GM12878 (cell line): ENCODE measurements around the gene ONECUT2. TPM values are rescaled to one million over a fixed set of nuclear protein-coding genes. Genes with fewer than 3 reads are reported as not detected.
A peak's percentile ranks its signal among the peaks of the same experiment; 100 is the strongest.

ENCODE experiments used
- ATAC-seq: fragments of 200-7000 bp; cut with Tn5 transposase; 3 replicates; pipeline ENCODE4 v1.9.1; 2020; ENCODE audit warnings: mild to moderate bottlenecking, moderate library complexity
- BruUV-seq: library from RNA; stranded (reverse); fragments of 400-500 nt; replicated peaks from 2 replicates; lab custom pipeline; 2021; lab: Mats Ljungman, UMichigan
- CTCF ChIA-PET: fragments of 300-600 bp; sonication (Branson Sonifier 250); formaldehyde crosslinking; extraction: SDS; loops from one replicate; lab custom pipeline; 2021; ENCODE audit warnings: inconsistent platforms; lab: Yijun Ruan, JAX
- POLR2A ChIA-PET: fragments of 350-600 bp; formaldehyde crosslinking; extraction: SDS; loops from one replicate; lab custom pipeline; 2021; ENCODE audit warnings: inconsistent platforms; lab: Charles Lee
- RAD21 ChIA-PET: fragments of 300-600 bp; sonication (Branson Sonifier 250); formaldehyde crosslinking; loops from one replicate; lab custom pipeline; 2023; ENCODE audit warnings: antibody characterized with exemption; ENCODE audit not compliant: unreplicated experiment; lab: Charles Lee
- SMC1A ChIA-PET: fragments of 300-600 bp; sonication (Branson Sonifier 250); formaldehyde crosslinking; loops from one replicate; lab custom pipeline; 2023; ENCODE audit not compliant: unreplicated experiment, uncharacterized antibody; lab: Charles Lee
- DNase-seq: peaks from one replicate; pipeline ENCODE4 v3.0.0-alpha.2; 2011; ENCODE audit warnings: low read depth, low spot score
- FAIRE-seq: peaks from 3 replicates; lab custom pipeline; 2011; peaks lifted over from hg19 to GRCh38; lab: Jason Lieb, UNC
- H2AFZ ChIP-seq: 2 replicates; pipeline ENCODE4 v1.6.0; 2011; ENCODE audit warnings: low read depth, low read length, control low read depth; ENCODE audit not compliant: control insufficient read depth
- H3K27ac ChIP-seq: 2 replicates; pipeline ENCODE4 v1.5.1; 2011; ENCODE audit warnings: control low read depth; ENCODE audit not compliant: control insufficient read depth, insufficient read depth
- H3K27me3 ChIP-seq, 2 experiments: replicated peaks in 1 of 2; 2 replicates each; pipeline versions ENCODE4 v1.6.0 to v1.6.1; 2011; ENCODE audit warnings: low read length in 1 of 2; ENCODE audit not compliant: control insufficient read depth in 2 of 2, insufficient read depth in 2 of 2
- H3K36me3 ChIP-seq, 2 experiments: 2 replicates each; pipeline ENCODE4 v1.5.1; 2011; ENCODE audit warnings: low read length in 1 of 2; ENCODE audit not compliant: control insufficient read depth in 2 of 2, insufficient read depth in 2 of 2
- H3K4me1 ChIP-seq: 2 replicates; pipeline ENCODE4 v1.6.1; 2011; ENCODE audit warnings: mild to moderate bottlenecking, low read length, moderate library complexity, mixed read lengths; ENCODE audit not compliant: control insufficient read depth, insufficient read depth
- H3K4me2 ChIP-seq: 2 replicates; pipeline ENCODE4 v1.6.0; 2011; ENCODE audit warnings: control low read depth; ENCODE audit not compliant: control insufficient read depth, insufficient read depth
- H3K4me3 ChIP-seq: fragments of 200-600 bp; sonication (generic); 2 replicates; pipeline ENCODE4 v1.5.1; 2016
- H3K79me2 ChIP-seq: 2 replicates; pipeline ENCODE4 v1.6.0; 2011; ENCODE audit warnings: low read length; ENCODE audit not compliant: control insufficient read depth, insufficient read depth
- H3K9ac ChIP-seq: 2 replicates; pipeline ENCODE4 v1.8.0; 2011; ENCODE audit warnings: low read length, control low read depth, mixed read lengths; ENCODE audit not compliant: control insufficient read depth, insufficient read depth
- H3K9me3 ChIP-seq: replicated peaks from 3 replicates; pipeline ENCODE4 v1.5.1; 2011; ENCODE audit warnings: mild to moderate bottlenecking, low read length; ENCODE audit not compliant: control insufficient read depth, insufficient read depth
- H4K20me1 ChIP-seq: 2 replicates; pipeline ENCODE4 v1.6.0; 2011; ENCODE audit not compliant: control insufficient read depth, insufficient read depth
- CREM ChIP-seq: IDR thresholded peaks from 2 replicates; pipeline ENCODE4 v1.6.1; 2014; ENCODE audit warnings: antibody characterized with exemption, low read depth
- EGR1 ChIP-seq, 2 experiments: IDR thresholded peaks; 1 replicate in 1 of 2; 2 replicates in 1 of 2; pipeline ENCODE4 v1.6.1; 2011 to 2012; ENCODE audit warnings: low read depth in 2 of 2, low read length in 2 of 2, borderline replicate concordance in 1 of 2, mild to moderate bottlenecking in 1 of 2, moderate library complexity in 1 of 2
- ZNF207 ChIP-seq: fragments of 450-650 bp; IDR thresholded peaks from 2 replicates; pipeline ENCODE4 v1.6.1; 2014; ENCODE audit warnings: antibody characterized with exemption, mild to moderate bottlenecking, borderline replicate concordance
- WGBS: methylation state at CpG from one replicate; pipeline ENCODE4 v1.1.6; 2016; ENCODE audit warnings: low lambda C conversion rate; ENCODE audit not compliant: insufficient replicate concordance, insufficient coverage; ENCODE audit errors: missing lambda C conversion rate; 5-methylcytosine and 5-hydroxymethylcytosine counted together
- in situ Hi-C: fragments of 300-500 bp; cut with MboI; formaldehyde crosslinking; loops from 9 replicates; pipeline ENCODE4 v1.14.3; 2018; ENCODE audit warnings: mixed read lengths
- intact Hi-C: fragments of 100-400 bp; cut with micrococcal nuclease; formaldehyde crosslinking; loops from one replicate; pipeline ENCODE4 v1.14.2; 2022; ENCODE audit not compliant: unreplicated experiment
- polyA plus RNA-seq, 11 experiments: library from polyadenylated mRNA; depleted of rRNA in 4 of 11; unstranded in 6 of 11; stranded (reverse) in 5 of 11; fragments of >200 nt; fragmentation: Nextera tagmentation in 4 of 11; fragmentation: Illumina TruSeq in 1 of 11; extraction: Ambion mirVana in 4 of 11; extraction: Trizol in 1 of 11; gene quantifications; 1 replicate in 1 of 11; 2 replicates in 10 of 11; pipeline versions ENCODE4 v1.2.1 to v1.2.3, GENCODE V29; 2011 to 2016; ENCODE audit warnings: inconsistent platforms in 2 of 11, missing spikeins in 2 of 11, low read depth in 1 of 11
- total RNA-seq, 4 experiments: library from RNA; depleted of rRNA in 3 of 4; stranded (reverse); fragments of >200 nt in 3 of 4; fragmentation: Illumina TruSeq in 1 of 4; extraction: Trizol in 1 of 4; gene quantifications; 2 replicates each; pipeline versions ENCODE4 v1.2.1 to v1.2.3, GENCODE V29; 2013 to 2021
- TF ChIP-seq, protein P1 (sequence below): IDR thresholded peaks from 2 replicates; pipeline ENCODE4 v1.6.1; 2012; ENCODE audit warnings: mild to moderate bottlenecking, low read depth, low read length

ONECUT2 gene
- total and polyA plus RNA-seq, 10 of the 15 experiments (the other 5 are each of a cell fraction or from before 2014, with no cell fraction given): 0.01 to 0.03 TPM; not detected in 8

DNA sequence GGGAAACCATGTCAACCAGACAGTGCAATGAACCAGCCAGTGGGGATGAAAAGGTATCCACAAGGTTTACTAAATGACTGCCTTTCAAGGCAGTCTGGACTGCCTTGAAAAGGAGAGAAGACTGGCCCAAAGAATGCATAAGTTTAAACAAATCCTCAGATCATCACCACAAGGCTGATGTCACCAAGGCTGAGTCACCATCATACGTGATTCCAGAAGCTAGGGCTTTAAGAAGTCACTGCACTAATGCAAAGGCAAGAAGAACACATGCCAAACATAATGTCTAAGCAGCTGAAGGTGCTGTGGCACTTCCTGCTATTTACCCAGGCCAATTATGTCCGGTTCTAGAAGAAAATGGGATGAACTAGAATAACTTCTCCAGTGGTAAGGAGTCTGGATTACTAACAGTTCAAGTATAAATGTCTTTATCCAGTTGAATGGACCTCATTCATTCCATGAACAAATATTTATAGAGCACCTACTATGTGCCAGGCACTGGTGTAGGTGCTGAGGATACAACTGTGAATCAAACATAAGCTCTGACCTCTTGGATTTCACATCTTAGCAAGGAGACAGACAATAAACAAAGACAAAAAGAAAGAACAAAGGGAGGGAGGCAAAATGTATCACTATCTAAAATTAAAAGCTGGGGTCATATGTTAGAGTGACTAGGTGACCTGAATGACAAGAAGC is 37.6 kb upstream of the ONECUT2 start:
- WGBS: 0% methylated on average over 2 of the region's 2 CpGs
- ChIA-PET RAD21 (no interaction called here), POLR2A (no interaction called here), SMC1A (interaction anchor here (0.6 kb wide), 2 partner anchors 767 to 1401 kb away, joined by 3 read pairs; no protein-coding TSS in a partner anchor)
- FAIRE-seq: no peak
- in situ Hi-C loops (no loop called here), intact Hi-C loops (no loop called here)
- ATAC-seq: no peak
- H3K9ac ChIP-seq: no peak overlapping the region
- no peaks in the 10 kb centered on the region for H3K27me3 ChIP-seq
- H4K20me1 ChIP-seq: no peaks in the 10 kb centered on the region
- no TSS peak for BruUV-seq
- H3K9me3 ChIP-seq: no peaks in the 10 kb centered on the region
- no peak overlapping the region for H2AFZ ChIP-seq
- no peak for TF ChIP-seq CREM
- TF ChIP-seq EGR1 (IDR thresholded peaks at IDR 0.05; ENCODE audit: borderline replicate concordance in 1 of 2, low read depth in 2 of 2, low read length in 2 of 2): no peak
- TF ChIP-seq, all 136 proteins: peak for 0
- Histone ChIP-seq H3K36me3 (no peaks in the 10 kb centered on the region), H3K4me3 (no peak overlapping the region), H3K4me2 (no peak overlapping the region), H3K79me2 (no peaks in the 10 kb centered on the region), H3K27ac (no peak overlapping the region), H3K4me1 (no peaks in the 10 kb centered on the region)
- CTCF ChIA-PET: no interaction called here
- DNase-seq: no peak

DNA sequence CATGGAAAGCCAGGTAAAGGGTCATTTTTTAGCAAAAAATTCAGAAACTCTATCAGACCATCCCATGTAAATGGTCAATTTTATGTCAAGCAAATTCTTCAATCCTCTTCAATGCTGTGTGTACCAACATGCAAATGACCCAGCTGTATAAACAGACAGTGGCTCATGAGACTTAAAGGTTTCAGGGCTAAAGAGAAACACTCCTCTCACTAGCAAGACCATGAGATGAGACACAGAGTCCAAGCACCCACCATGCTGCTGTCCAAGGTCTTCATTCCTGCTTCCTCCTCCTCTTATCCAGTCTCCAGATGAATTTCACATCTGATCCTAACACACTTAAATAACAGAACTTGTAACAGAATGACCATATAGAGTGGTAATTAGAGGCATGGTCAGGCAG is 30.8 kb upstream of the ONECUT2 start:
- Histone ChIP-seq H3K9me3 (no peaks in the 10 kb centered on the region), H3K27ac (no peak overlapping the region), H3K27me3 (no peaks in the 10 kb centered on the region), H3K4me3 (no peak overlapping the region), H4K20me1 (no peaks in the 10 kb centered on the region), H2AFZ (no peak overlapping the region), H3K4me1 (no peaks in the 10 kb centered on the region), H3K4me2 (no peak overlapping the region), H3K9ac (no peak overlapping the region), H3K79me2 (no peaks in the 10 kb centered on the region), H3K36me3 (no peaks in the 10 kb centered on the region)
- in situ Hi-C loops: no loop called here
- no TSS peak for BruUV-seq
- ChIA-PET SMC1A (no interaction called here), RAD21 (no interaction called here), CTCF (no interaction called here), POLR2A (no interaction called here)
- DNase-seq (no peak), FAIRE-seq (no peak), ATAC-seq (no peak)
- TF ChIP-seq, protein P1, sequence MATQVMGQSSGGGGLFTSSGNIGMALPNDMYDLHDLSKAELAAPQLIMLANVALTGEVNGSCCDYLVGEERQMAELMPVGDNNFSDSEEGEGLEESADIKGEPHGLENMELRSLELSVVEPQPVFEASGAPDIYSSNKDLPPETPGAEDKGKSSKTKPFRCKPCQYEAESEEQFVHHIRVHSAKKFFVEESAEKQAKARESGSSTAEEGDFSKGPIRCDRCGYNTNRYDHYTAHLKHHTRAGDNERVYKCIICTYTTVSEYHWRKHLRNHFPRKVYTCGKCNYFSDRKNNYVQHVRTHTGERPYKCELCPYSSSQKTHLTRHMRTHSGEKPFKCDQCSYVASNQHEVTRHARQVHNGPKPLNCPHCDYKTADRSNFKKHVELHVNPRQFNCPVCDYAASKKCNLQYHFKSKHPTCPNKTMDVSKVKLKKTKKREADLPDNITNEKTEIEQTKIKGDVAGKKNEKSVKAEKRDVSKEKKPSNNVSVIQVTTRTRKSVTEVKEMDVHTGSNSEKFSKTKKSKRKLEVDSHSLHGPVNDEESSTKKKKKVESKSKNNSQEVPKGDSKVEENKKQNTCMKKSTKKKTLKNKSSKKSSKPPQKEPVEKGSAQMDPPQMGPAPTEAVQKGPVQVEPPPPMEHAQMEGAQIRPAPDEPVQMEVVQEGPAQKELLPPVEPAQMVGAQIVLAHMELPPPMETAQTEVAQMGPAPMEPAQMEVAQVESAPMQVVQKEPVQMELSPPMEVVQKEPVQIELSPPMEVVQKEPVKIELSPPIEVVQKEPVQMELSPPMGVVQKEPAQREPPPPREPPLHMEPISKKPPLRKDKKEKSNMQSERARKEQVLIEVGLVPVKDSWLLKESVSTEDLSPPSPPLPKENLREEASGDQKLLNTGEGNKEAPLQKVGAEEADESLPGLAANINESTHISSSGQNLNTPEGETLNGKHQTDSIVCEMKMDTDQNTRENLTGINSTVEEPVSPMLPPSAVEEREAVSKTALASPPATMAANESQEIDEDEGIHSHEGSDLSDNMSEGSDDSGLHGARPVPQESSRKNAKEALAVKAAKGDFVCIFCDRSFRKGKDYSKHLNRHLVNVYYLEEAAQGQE: peak; percentile 35; the same call in 1 of the 2 replicates
- TF ChIP-seq ZNF207: no peak
- intact Hi-C loops: no loop called here
